B cell (primary cell): ENCODE measurements around the gene XPC. TPM values are rescaled to one million over a fixed set of nuclear protein-coding genes. Genes with fewer than 3 reads are reported as not detected.

Experiments used
- ATAC-seq: fragments of 200-7000 bp; cut with Tn5 transposase; one replicate; pipeline ENCODE4 v1.10.0; 2021; ENCODE audit warnings: low read depth, mild to moderate bottlenecking, moderate number of reproducible peaks, moderate library complexity
- CTCF ChIA-PET: fragments of 350-600 bp; sonication (Branson Sonifier 250); formaldehyde crosslinking; loops from one replicate; lab custom pipeline; 2021; ENCODE audit warnings: antibody characterized with exemption, inconsistent platforms; lab: Charles Lee
- POLR2A ChIA-PET: fragments of 350-600 bp; sonication (Branson Sonifier 250); formaldehyde crosslinking; loops from one replicate; lab custom pipeline; 2021; ENCODE audit warnings: antibody characterized with exemption; lab: Charles Lee
- DNase-seq: peaks from one replicate; pipeline ENCODE4 v3.0.0; 2013
- H2AFZ ChIP-seq: 2 replicates; pipeline ENCODE4 v1.6.1; 2012; ENCODE audit warnings: mild to moderate bottlenecking, low read depth, low read length; ENCODE audit not compliant: insufficient read depth, poor library complexity, severe bottlenecking
- H3K27ac ChIP-seq, 2 donors: 1 replicate in 1 of 2; 2 replicates in 1 of 2; pipeline ENCODE4 v1.5.1; 2012 to 2013; ENCODE audit warnings: low read length in 2 of 2, mild to moderate bottlenecking in 2 of 2, moderate library complexity in 1 of 2
- H3K27me3 ChIP-seq, 4 experiments: fragments of 200-600 bp in 1 of 4; sonication (generic) in 1 of 4; replicated peaks in 1 of 4; 1 replicate in 2 of 4; 2 replicates in 2 of 4; pipeline versions ENCODE4 v1.6.1 to v1.7.0; 2013 to 2016; ENCODE audit warnings: low read length in 3 of 4, mild to moderate bottlenecking in 2 of 4, mixed read lengths in 1 of 4, moderate library complexity in 1 of 4; ENCODE audit not compliant: insufficient read depth in 4 of 4, control insufficient read depth in 3 of 4; ENCODE audit errors: control extremely low read depth in 1 of 4
- H3K36me3 ChIP-seq, 2 experiments: replicated peaks in 1 of 2; 1 replicate in 1 of 2; 2 replicates in 1 of 2; pipeline versions ENCODE4 v1.6.1 to v1.7.1; 2013; ENCODE audit warnings: low read length in 1 of 2; ENCODE audit not compliant: insufficient read depth in 2 of 2, control insufficient read depth in 1 of 2; ENCODE audit errors: control extremely low read depth in 1 of 2, extremely low read depth in 1 of 2
- H3K4me1 ChIP-seq, 2 donors: fragments of 200-600 bp in 1 of 2; sonication (generic) in 1 of 2; 1 replicate in 1 of 2; 2 replicates in 1 of 2; pipeline versions ENCODE4 v1.5.1 to v1.6.1; 2013 to 2017; ENCODE audit warnings: low read length in 2 of 2; ENCODE audit not compliant: control insufficient read depth in 2 of 2, insufficient read depth in 2 of 2
- H3K4me2 ChIP-seq: replicated peaks from 2 replicates; pipeline ENCODE3; 2012; ENCODE audit warnings: mild to moderate bottlenecking, low read depth, low read length; ENCODE audit not compliant: poor library complexity, severe bottlenecking
- H3K4me3 ChIP-seq, 5 experiments: fragments of 200-600 bp in 1 of 5; sonication (generic) in 1 of 5; 1 replicate in 3 of 5; 2 replicates in 2 of 5; pipeline versions ENCODE4 v1.5.1 to v1.7.0; 2011 to 2016; ENCODE audit warnings: low read length in 4 of 5, mild to moderate bottlenecking in 4 of 5, low read depth in 2 of 5, control low read depth in 1 of 5, moderate library complexity in 1 of 5; ENCODE audit not compliant: insufficient read depth in 1 of 5; ENCODE audit errors: control extremely low read depth in 1 of 5, extremely low read depth in 1 of 5
- H3K79me2 ChIP-seq: fragments of 200-600 bp; sonication (generic); one replicate; pipeline ENCODE4 v1.6.0; 2016; ENCODE audit warnings: low read length; ENCODE audit not compliant: control insufficient read depth, insufficient read depth
- H3K9ac ChIP-seq: fragments of 200-600 bp; sonication (generic); 2 replicates; pipeline ENCODE4 v1.6.1; 2017; ENCODE audit warnings: mild to moderate bottlenecking, low read length, moderate library complexity
- H3K9me3 ChIP-seq, 3 donors: one replicate each; pipeline versions ENCODE4 v1.6.1 to v1.7.1; 2013; ENCODE audit warnings: low read length in 2 of 3; ENCODE audit not compliant: control insufficient read depth in 2 of 3, insufficient read depth in 1 of 3; ENCODE audit errors: control extremely low read depth in 1 of 3
- H4K20me1 ChIP-seq: 2 replicates; pipeline ENCODE4 v1.6.0; 2012; ENCODE audit warnings: mild to moderate bottlenecking, low read length; ENCODE audit not compliant: insufficient read depth, control insufficient read depth, poor library complexity, severe bottlenecking
- H3K27ac Mint-ChIP-seq: one replicate; pipeline ENCODE4 v1.8.0; 2021; ENCODE audit warnings: mixed read lengths
- H3K27me3 Mint-ChIP-seq: one replicate; pipeline ENCODE4 v1.8.0; 2021; ENCODE audit warnings: mixed read lengths
- H3K4me1 Mint-ChIP-seq: one replicate; pipeline ENCODE4 v1.8.0; 2021; ENCODE audit warnings: mixed read lengths
- H3K4me3 Mint-ChIP-seq: one replicate; pipeline ENCODE4 v1.8.0; 2021; ENCODE audit warnings: mixed read lengths
- H3K9me3 Mint-ChIP-seq: one replicate; pipeline ENCODE4 v1.8.0; 2022; ENCODE audit warnings: mixed read lengths; ENCODE audit not compliant: insufficient read depth
- CTCF ChIP-seq: fragments of 200-600 bp; IDR thresholded peaks from one replicate; pipeline ENCODE4 v1.8.0; 2022; ENCODE audit warnings: antibody characterized with exemption, mild to moderate bottlenecking
- EZH2 ChIP-seq: IDR thresholded peaks from 2 replicates; pipeline ENCODE4 v1.6.1; 2012; ENCODE audit warnings: borderline replicate concordance, low read depth, mild to moderate bottlenecking, moderate library complexity, low read length; ENCODE audit not compliant: insufficient read depth, poor library complexity, severe bottlenecking
- WGBS: methylation state at CpG from one replicate; pipeline ENCODE4 v1.1.5; 2013; ENCODE audit warnings: missing lambda C conversion rate; ENCODE audit not compliant: insufficient coverage; 5-methylcytosine and 5-hydroxymethylcytosine counted together
- intact Hi-C: fragments of 100-400 bp; cut with micrococcal nuclease; formaldehyde crosslinking; loops from one replicate; pipeline ENCODE4 v1.10.0; 2022
- polyA plus RNA-seq: library from polyadenylated mRNA; depleted of rRNA; stranded (reverse); fragments of >200 nt; gene quantifications from 2 replicates; pipeline ENCODE4 v1.2.3, GENCODE V29; 2012
- total RNA-seq, 2 donors: library from RNA; stranded (reverse); fragments of 120-200 nt in 1 of 2; gene quantifications; 1 replicate in 1 of 2; 2 replicates in 1 of 2; pipeline versions ENCODE4 v1.2.3 to v1.2.4, GENCODE V29; 2013 to 2022

The XPC gene
- total and polyA plus RNA-seq, 2 donors (not counting 1 experiment from before 2014, with no cell fraction given) = 22.5 to 67.6 TPM

- peaks cover 0 to 61% of the 10 kb centered on the region in 2 experiments for H3K36me3 ChIP-seq
- H3K9me3 ChIP-seq = no peaks in the 10 kb centered on the region
- POLR2A ChIA-PET = no interaction called here
- no peaks in the 10 kb centered on the region for H3K9me3 Mint-ChIP-seq
- no peaks in the 10 kb centered on the region for H3K27me3 Mint-ChIP-seq
- no peaks in the 10 kb centered on the region for H3K79me2 ChIP-seq
- H3K4me3 ChIP-seq = no peak overlapping the region
- CTCF ChIA-PET = interaction anchor here (0.7 to 1.1 kb wide), 2 partner anchors 310 to 320 kb away, joined by 3 read pairs; no protein-coding TSS in a partner anchor
- H4K20me1 ChIP-seq = no peaks in the 10 kb centered on the region
- no peak overlapping the region for H3K27ac Mint-ChIP-seq
- TF ChIP-seq EZH2 (no peak), CTCF (no peak)
- H3K4me1 ChIP-seq = peaks cover 18 to 21% of the 10 kb centered on the region in 2 donors
- no peak overlapping the region for H2AFZ ChIP-seq
- no peak overlapping the region for H3K4me2 ChIP-seq
- ATAC-seq (no peak), DNase-seq (no peak)
- 96% methylated on average over 28 of the region's 28 CpGs for WGBS
- no peak overlapping the region for H3K4me3 Mint-ChIP-seq
- no peaks in the 10 kb centered on the region for H3K27me3 ChIP-seq
- H3K27ac ChIP-seq = no peak overlapping the region
- peaks cover 17% of the 10 kb centered on the region for H3K4me1 Mint-ChIP-seq
- no peak overlapping the region for H3K9ac ChIP-seq
- intact Hi-C loops = no loop called here
Observed at GRCh38 chr3:14148041-14148985, 30.1 kb downstream of the XPC start.

- H3K4me1 Mint-ChIP-seq = peaks cover 17% of the 10 kb centered on the region
- H3K9ac ChIP-seq = no peak overlapping the region
- DNase-seq (no peak), ATAC-seq (no peak)
- POLR2A ChIA-PET = no interaction called here
- no peaks in the 10 kb centered on the region for H4K20me1 ChIP-seq
- H3K79me2 ChIP-seq = no peaks in the 10 kb centered on the region
- CTCF ChIA-PET = no interaction called here
- no peak overlapping the region for H3K4me3 ChIP-seq
- no peak overlapping the region for H3K4me3 Mint-ChIP-seq
- H3K27ac Mint-ChIP-seq = peak overlapping the region; percentile 65
- TF ChIP-seq CTCF (no peak), EZH2 (no peak)
- H3K9me3 ChIP-seq = no peaks in the 10 kb centered on the region
- peaks cover 0 to 59% of the 10 kb centered on the region in 2 experiments for H3K36me3 ChIP-seq
- no peak overlapping the region for H3K27ac ChIP-seq
- peaks cover 18 to 21% of the 10 kb centered on the region in 2 donors for H3K4me1 ChIP-seq
- no peaks in the 10 kb centered on the region for H3K9me3 Mint-ChIP-seq
- intact Hi-C loops = no loop called here
- H3K4me2 ChIP-seq = no peak overlapping the region
- H3K27me3 Mint-ChIP-seq = no peaks in the 10 kb centered on the region
- H3K27me3 ChIP-seq = no peaks in the 10 kb centered on the region
- 94% methylated on average over 10 of the region's 12 CpGs for WGBS
- H2AFZ ChIP-seq = no peak overlapping the region
Observed at GRCh38 chr3:14147617-14148016, 30.8 kb downstream of the XPC start.
